ENCODE data around the gene ACRV1. TPM values are rescaled to one million over a fixed set of nuclear protein-coding genes. Genes with fewer than 3 reads are reported as not detected.
A peak's percentile ranks its signal among the peaks of the same experiment; 100 is the strongest.

The ACRV1 gene
- total and polyA plus RNA-seq, 2 of the 4 experiments (the other 2 are of a cell fraction), result not detected

DNA sequence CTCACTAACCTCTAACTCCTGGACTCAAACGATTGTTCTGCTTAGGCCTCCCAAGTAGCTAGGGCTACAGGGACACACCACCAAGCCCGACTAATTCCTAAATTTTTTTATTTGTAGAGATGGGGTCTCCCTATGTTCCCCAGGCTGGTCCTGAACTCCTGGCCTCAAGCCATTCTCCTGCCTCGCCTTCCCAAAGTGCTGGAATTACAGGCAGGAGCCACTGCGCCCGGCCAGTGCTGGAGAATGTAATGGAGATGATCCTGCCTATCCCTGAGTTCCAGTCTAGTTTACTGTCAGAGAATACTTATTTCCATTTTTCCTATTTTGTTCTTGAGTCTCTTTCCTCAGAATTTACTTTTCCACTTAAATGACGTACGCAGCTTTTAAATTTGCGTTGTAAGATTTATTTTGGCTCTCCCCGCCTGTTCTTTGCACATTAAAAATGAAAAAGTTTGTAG lies 55.9 kb downstream of the ACRV1 start, which contains the start of gene CHEK1:
Gene CHEK1 (plus strand): TSS at position 408 of the 458 bp plus-strand sequence. CDS start 1,606 bp downstream, outside the sequence.
- ChIA-PET CTCF (no interaction called here), POLR2A (ENCODE audit: unreplicated experiment) (interaction anchor here (0.5 to 1.2 kb wide), 2 partner anchors 14 to 278 kb away, joined by 4 read pairs; partner anchors contain the start of gene PUS3)
- intact Hi-C loops (cut with micrococcal nuclease), result no loop called here
- Histone ChIP-seq H3K18ac (ENCODE audit: low read depth, low read length) (peak within 1 kb of the TSS; percentile 90), H3K4me1 (ENCODE audit: control insufficient read depth, insufficient read depth, low read length) (peaks cover 8% of the 10 kb centered on the region), H2BK20ac (ENCODE audit: low read depth, low read length) (peak within 1 kb of the TSS; percentile 57), H3K4me2 (ENCODE audit: low read depth, low read length) (peak within 1 kb of the TSS; percentile 95), H4K8ac (ENCODE audit: low read depth in 2 of 2, low read length in 2 of 2) (peak within 1 kb of the TSS; percentile 91 to 99), H3K4me3 (ENCODE audit: insufficient read depth, low read depth, low read length) (peak within 1 kb of the TSS; percentile 72), H3K9me3 (ENCODE audit: control insufficient read depth, insufficient read depth, low read length) (no peaks in the 10 kb centered on the region), H3K79me1 (ENCODE audit: low read depth in 1 of 2, low read length in 2 of 2) (peaks cover 10 to 43% of the 10 kb centered on the region in 2 experiments; a peak in 3 of 4 replicates), H3K36me3 (ENCODE audit: control insufficient read depth, insufficient read depth, low read length) (peaks cover 7% of the 10 kb centered on the region), H3K27ac (ENCODE audit: insufficient read depth, low read length) (peak within 1 kb of the TSS; percentile 95), H2BK120ac (ENCODE audit: low read depth, low read length) (peak within 1 kb of the TSS; percentile 94), H4K20me1 (ENCODE audit: insufficient read depth, low read length) (no peaks in the 10 kb centered on the region), H3K4ac (ENCODE audit: low read depth, low read length) (peak within 1 kb of the TSS; percentile 98), H3K9ac (ENCODE audit: low read depth, low read length) (peak within 1 kb of the TSS; percentile 92), H3K27me3 (ENCODE audit: control insufficient read depth, insufficient read depth, low read length) (no peaks in the 10 kb centered on the region), H4K5ac (ENCODE audit: low read depth, low read length) (peak within 1 kb of the TSS; percentile 91), H3K9me1 (ENCODE audit: insufficient read depth, low read length) (0 out of 2 replicates have a peak, but pooled peaks cover 2% of the 10 kb centered on the region), H3K14ac (replicated peaks; ENCODE audit: low read depth, low read length) (peak within 1 kb of the TSS; percentile 99), H2BK5ac (ENCODE audit: low read depth, low read length, poor library complexity, severe bottlenecking) (peak within 1 kb of the TSS; percentile 97), H2AK5ac (ENCODE audit: low read depth, low read length) (peak within 1 kb of the TSS; percentile 76), H2AK9ac (replicated peaks; ENCODE audit: low read depth, low read length, poor library complexity) (peak within 1 kb of the TSS; percentile 99), H3K56ac (ENCODE audit: extremely low read depth, insufficient read depth, low read length) (peak within 1 kb of the TSS; percentile 96), H3K23ac (ENCODE audit: low read depth, low read length) (peak within 1 kb of the TSS; percentile 95), H2BK15ac (ENCODE audit: low read depth, low read length) (peak within 1 kb of the TSS; percentile 26; the same call in 1 of the 3 replicates), H2AFZ (replicated peaks; ENCODE audit: low read length, poor library complexity) (peak within 1 kb of the TSS; percentile 98), H4K91ac (ENCODE audit: insufficient read depth, low read depth, low read length) (peak within 1 kb of the TSS; percentile 96)
- BruUV-seq (replicated peaks), result no TSS peak
- TF ChIP-seq CHD1 (IDR thresholded peaks at IDR 0.05; ENCODE audit: low read depth, low read length) (no peak), RFX5 (IDR thresholded peaks at IDR 0.05; ENCODE audit: low read depth, low read length) (no peak), BHLHE40 (IDR thresholded peaks at IDR 0.05; ENCODE audit: low read depth, low read length) (no peak), CEBPB (IDR thresholded peaks at IDR 0.05; ENCODE audit: low read depth, low read length) (no peak)
- TF ChIP-seq, protein P1, sequence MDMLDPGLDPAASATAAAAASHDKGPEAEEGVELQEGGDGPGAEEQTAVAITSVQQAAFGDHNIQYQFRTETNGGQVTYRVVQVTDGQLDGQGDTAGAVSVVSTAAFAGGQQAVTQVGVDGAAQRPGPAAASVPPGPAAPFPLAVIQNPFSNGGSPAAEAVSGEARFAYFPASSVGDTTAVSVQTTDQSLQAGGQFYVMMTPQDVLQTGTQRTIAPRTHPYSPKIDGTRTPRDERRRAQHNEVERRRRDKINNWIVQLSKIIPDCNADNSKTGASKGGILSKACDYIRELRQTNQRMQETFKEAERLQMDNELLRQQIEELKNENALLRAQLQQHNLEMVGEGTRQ (IDR thresholded peaks at IDR 0.05; ENCODE audit: low read depth, low read length), result no peak
- DNase-seq, result no peak
- dilution Hi-C loops (cut with HindIII; ENCODE audit: low sequenced_read_pairs, unreplicated experiment), result no loop called here
- ATAC-seq (ENCODE audit: low read depth), result no peak
- WGBS, 2 experiments (ENCODE audit: extremely low coverage in 2 of 2, insufficient read length in 1 of 2), result no CpG with 5 or more reads among the region's 9 CpGs
- in situ Hi-C loops (cut with MboI; ENCODE audit: low sequenced_read_pairs), result loop anchor here (10.0 kb wide), 1 partner anchor 250 kb away; no protein-coding TSS in a partner anchor
